ENCODE results near the gene FAAP20.

Gene FAAP20

DNA sequence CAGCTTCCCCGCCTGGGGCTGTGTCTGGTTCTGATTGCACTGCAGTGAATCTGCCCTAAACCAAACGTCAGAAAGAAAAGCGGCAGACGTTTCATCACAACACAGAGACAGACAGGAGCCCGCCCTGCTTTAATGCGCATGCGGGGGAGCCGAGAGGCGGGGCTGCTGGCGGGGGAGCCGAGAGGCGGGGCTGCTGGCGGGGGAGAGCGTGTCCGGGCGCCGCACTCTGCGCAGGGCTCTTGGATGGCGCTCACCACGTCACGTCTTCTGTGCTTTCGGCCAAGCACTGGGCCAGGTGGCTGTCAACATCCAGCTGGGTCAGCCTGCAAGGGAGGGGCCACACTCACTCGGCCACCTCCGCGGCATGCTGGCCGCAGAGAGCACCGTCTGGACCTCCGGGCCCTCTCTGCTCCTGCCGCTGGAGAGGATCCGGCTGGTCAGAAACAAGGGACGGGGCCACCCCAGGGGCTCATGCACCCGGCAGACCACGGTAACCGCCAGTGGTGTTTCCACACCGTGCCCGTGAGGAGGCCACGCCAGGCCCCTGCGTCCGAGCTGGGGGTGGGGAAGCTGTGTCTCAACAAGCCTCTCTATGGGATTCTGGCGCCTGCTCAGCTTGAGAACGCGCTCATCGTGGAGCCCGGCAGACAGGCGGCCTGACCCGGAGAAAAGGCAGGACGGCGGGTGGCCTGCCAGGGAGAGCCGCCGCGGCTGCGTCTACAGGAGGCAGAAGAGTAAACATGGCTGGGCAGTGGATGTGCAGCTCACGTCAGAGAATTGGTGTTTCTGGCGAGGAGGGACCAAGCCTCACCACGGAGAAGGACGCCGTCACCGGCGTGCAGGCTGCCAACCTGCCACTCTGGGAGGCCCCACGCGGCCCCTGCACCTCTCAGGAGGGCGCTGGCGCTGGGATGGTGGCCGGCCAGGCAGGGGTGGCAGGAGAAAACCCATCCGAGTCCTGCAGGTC, 4.8 kb downstream of the FAAP20 start:
- no peak for TF ChIP-seq EZH2phosphoT487 (conservative IDR thresholded peaks at IDR 0.05; ENCODE audit: low read length)
- TF ChIP-seq, protein P1, sequence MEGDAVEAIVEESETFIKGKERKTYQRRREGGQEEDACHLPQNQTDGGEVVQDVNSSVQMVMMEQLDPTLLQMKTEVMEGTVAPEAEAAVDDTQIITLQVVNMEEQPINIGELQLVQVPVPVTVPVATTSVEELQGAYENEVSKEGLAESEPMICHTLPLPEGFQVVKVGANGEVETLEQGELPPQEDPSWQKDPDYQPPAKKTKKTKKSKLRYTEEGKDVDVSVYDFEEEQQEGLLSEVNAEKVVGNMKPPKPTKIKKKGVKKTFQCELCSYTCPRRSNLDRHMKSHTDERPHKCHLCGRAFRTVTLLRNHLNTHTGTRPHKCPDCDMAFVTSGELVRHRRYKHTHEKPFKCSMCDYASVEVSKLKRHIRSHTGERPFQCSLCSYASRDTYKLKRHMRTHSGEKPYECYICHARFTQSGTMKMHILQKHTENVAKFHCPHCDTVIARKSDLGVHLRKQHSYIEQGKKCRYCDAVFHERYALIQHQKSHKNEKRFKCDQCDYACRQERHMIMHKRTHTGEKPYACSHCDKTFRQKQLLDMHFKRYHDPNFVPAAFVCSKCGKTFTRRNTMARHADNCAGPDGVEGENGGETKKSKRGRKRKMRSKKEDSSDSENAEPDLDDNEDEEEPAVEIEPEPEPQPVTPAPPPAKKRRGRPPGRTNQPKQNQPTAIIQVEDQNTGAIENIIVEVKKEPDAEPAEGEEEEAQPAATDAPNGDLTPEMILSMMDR (IDR thresholded peaks at IDR 0.05; ENCODE audit: insufficient read depth, low read length, poor library complexity, severe bottlenecking) = no peak
- no peaks in the 10 kb centered on the region for H3K9me2 ChIP-seq (replicated peaks; ENCODE audit: insufficient read depth, low read length)
- H3K4me3 ChIP-seq (ENCODE audit: insufficient read depth, low read length, poor library complexity, severe bottlenecking) = peak overlapping the region; percentile 32
- H3K27me3 ChIP-seq (ENCODE audit: low read length) = no peaks in the 10 kb centered on the region
- no peak overlapping the region for H3K27ac ChIP-seq (ENCODE audit: low read depth, low read length)
- no peaks in the 10 kb centered on the region for H3K36me3 ChIP-seq (ENCODE audit: low read length)
- H2AFZ ChIP-seq (ENCODE audit: low read depth, low read length, severe bottlenecking) = peak overlapping the region; percentile 84
- peak overlapping the region; percentile 51 for H3K9ac ChIP-seq (ENCODE audit: low read length)
- H3K4me2 ChIP-seq (ENCODE audit: low read depth, low read length, poor library complexity, severe bottlenecking) = peak overlapping the region; percentile 66
- no peaks in the 10 kb centered on the region for H3F3A ChIP-seq (ENCODE audit: insufficient read depth)
- H3K9me3 ChIP-seq (ENCODE audit: insufficient read depth, low read length) = no peaks in the 10 kb centered on the region
- H4K20me1 ChIP-seq (ENCODE audit: low read depth, low read length) = no peaks in the 10 kb centered on the region
- no peaks in the 10 kb centered on the region for H3K79me2 ChIP-seq (ENCODE audit: insufficient read depth, low read length)

DNA sequence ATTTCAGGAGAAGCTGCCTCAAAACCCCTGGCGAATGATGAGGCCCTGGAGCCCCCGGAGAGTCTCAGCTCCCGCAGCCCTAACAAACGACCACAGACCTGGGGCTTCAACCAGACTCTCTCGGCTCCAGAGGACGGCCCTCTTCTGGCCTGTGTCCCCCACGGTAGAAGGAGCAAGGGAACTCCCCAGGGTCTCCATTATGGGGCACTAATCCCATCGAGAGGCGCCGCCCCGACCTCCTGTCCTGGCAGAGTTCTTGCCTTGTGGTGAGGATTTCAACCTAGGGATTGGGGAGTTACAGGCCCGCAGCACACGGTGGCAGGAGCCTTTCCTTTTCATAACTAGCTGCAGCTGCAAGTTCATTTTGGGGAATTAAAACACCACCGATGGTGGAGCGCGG, 6.2 kb downstream of the FAAP20 start:
- no peak for TF ChIP-seq EZH2phosphoT487 (conservative IDR thresholded peaks at IDR 0.05; ENCODE audit: low read length)
- TF ChIP-seq, protein P1 (IDR thresholded peaks at IDR 0.05; ENCODE audit: insufficient read depth, low read length, poor library complexity, severe bottlenecking) = no peak
- Histone ChIP-seq H3F3A (ENCODE audit: insufficient read depth) (no peaks in the 10 kb centered on the region), H3K9me3 (ENCODE audit: insufficient read depth, low read length) (no peaks in the 10 kb centered on the region), H3K4me2 (ENCODE audit: low read depth, low read length, poor library complexity, severe bottlenecking) (no peak overlapping the region), H3K27me3 (ENCODE audit: low read length) (no peaks in the 10 kb centered on the region), H3K79me2 (ENCODE audit: insufficient read depth, low read length) (no peaks in the 10 kb centered on the region), H3K4me3 (ENCODE audit: insufficient read depth, low read length, poor library complexity, severe bottlenecking) (no peak overlapping the region), H2AFZ (ENCODE audit: low read depth, low read length, severe bottlenecking) (no peak overlapping the region), H3K9ac (ENCODE audit: low read length) (no peak overlapping the region), H4K20me1 (ENCODE audit: low read depth, low read length) (no peaks in the 10 kb centered on the region), H3K9me2 (replicated peaks; ENCODE audit: insufficient read depth, low read length) (no peaks in the 10 kb centered on the region), H3K27ac (ENCODE audit: low read depth, low read length) (no peak overlapping the region), H3K36me3 (ENCODE audit: low read length) (no peaks in the 10 kb centered on the region)

GRCh38 chr1:2187619-2188018, 7.0 kb downstream of the FAAP20 start:
- H3K27ac ChIP-seq (ENCODE audit: low read depth, low read length) = no peak overlapping the region
- no peak overlapping the region for H3K9ac ChIP-seq (ENCODE audit: low read length)
- no peak for TF ChIP-seq EZH2phosphoT487 (conservative IDR thresholded peaks at IDR 0.05; ENCODE audit: low read length)
- TF ChIP-seq, protein P1 (IDR thresholded peaks at IDR 0.05; ENCODE audit: insufficient read depth, low read length, poor library complexity, severe bottlenecking) = no peak
- H2AFZ ChIP-seq (ENCODE audit: low read depth, low read length, severe bottlenecking) = no peak overlapping the region
- H3K36me3 ChIP-seq (ENCODE audit: low read length) = no peaks in the 10 kb centered on the region
- no peaks in the 10 kb centered on the region for H3K9me3 ChIP-seq (ENCODE audit: insufficient read depth, low read length)
- H3K79me2 ChIP-seq (ENCODE audit: insufficient read depth, low read length) = no peaks in the 10 kb centered on the region
- H3F3A ChIP-seq (ENCODE audit: insufficient read depth) = no peaks in the 10 kb centered on the region
- no peak overlapping the region for H3K4me3 ChIP-seq (ENCODE audit: insufficient read depth, low read length, poor library complexity, severe bottlenecking)
- H3K9me2 ChIP-seq (replicated peaks; ENCODE audit: insufficient read depth, low read length) = no peaks in the 10 kb centered on the region
- no peaks in the 10 kb centered on the region for H4K20me1 ChIP-seq (ENCODE audit: low read depth, low read length)
- no peak overlapping the region for H3K4me2 ChIP-seq (ENCODE audit: low read depth, low read length, poor library complexity, severe bottlenecking)
- no peaks in the 10 kb centered on the region for H3K27me3 ChIP-seq (ENCODE audit: low read length)
